Liver (tissue), 3 donors: ENCODE measurements around the gene C4B.
"Not testable (repeated sequence)": the region's sequence is repeated elsewhere in the genome, so short reads cannot be mapped to it uniquely, and the experiment has no call there.

ENCODE experiments used
- CTCF ChIP-seq: fragments of 150-350 bp; IDR thresholded peaks from 2 replicates; pipeline ENCODE4 v1.5.1; 2017; ENCODE audit warnings: improper control_type of control experiment, low read depth, low read length; ENCODE audit not compliant: missing input control
- FOXA1 ChIP-seq: IDR thresholded peaks from 2 replicates; pipeline ENCODE4 v1.6.1; 2016; ENCODE audit warnings: antibody characterized with exemption
- GABPA ChIP-seq, 2 donors: IDR thresholded peaks in 1 of 2; conservative IDR thresholded peaks in 1 of 2; 2 replicates each; pipeline ENCODE4 v1.6.1; 2016; ENCODE audit warnings: antibody characterized with exemption in 2 of 2, mild to moderate bottlenecking in 1 of 2, moderate library complexity in 1 of 2
- JUND ChIP-seq, 2 donors: IDR thresholded peaks; 2 replicates each; pipeline ENCODE4 v1.6.1; 2016; ENCODE audit warnings: antibody characterized with exemption in 2 of 2
- MAX ChIP-seq: IDR thresholded peaks from 2 replicates; pipeline ENCODE4 v1.6.1; 2016; ENCODE audit warnings: antibody characterized with exemption
- NR2F2 ChIP-seq: IDR thresholded peaks from 2 replicates; pipeline ENCODE4 v1.6.1; 2016; ENCODE audit warnings: antibody characterized with exemption
- RAD21 ChIP-seq, 2 donors: IDR thresholded peaks; 2 replicates each; pipeline ENCODE4 v1.6.1; 2016; ENCODE audit warnings: antibody characterized with exemption in 2 of 2, mild to moderate bottlenecking in 2 of 2
- REST ChIP-seq: IDR thresholded peaks from 2 replicates; pipeline ENCODE4 v1.6.1; 2016; ENCODE audit warnings: antibody characterized with exemption, mild to moderate bottlenecking
- RXRA ChIP-seq, 2 donors: IDR thresholded peaks; 2 replicates each; pipeline ENCODE4 v1.6.1; 2017 to 2018; ENCODE audit warnings: antibody characterized with exemption in 2 of 2, mild to moderate bottlenecking in 1 of 2
- SP1 ChIP-seq: IDR thresholded peaks from 2 replicates; pipeline ENCODE4 v1.6.1; 2018; ENCODE audit warnings: antibody characterized with exemption, mild to moderate bottlenecking
- TAF1 ChIP-seq: conservative IDR thresholded peaks from 2 replicates; pipeline ENCODE4 v1.6.1; 2016; ENCODE audit warnings: antibody characterized with exemption, mild to moderate bottlenecking
- YY1 ChIP-seq: IDR thresholded peaks from 2 replicates; pipeline ENCODE4 v1.6.1; 2016; ENCODE audit warnings: antibody characterized with exemption, mild to moderate bottlenecking
- ZBTB33 ChIP-seq: IDR thresholded peaks from 2 replicates; pipeline ENCODE4 v1.6.1; 2016; ENCODE audit warnings: antibody characterized with exemption
- donor health status: healthy.
- donor health status: healthy.

GRCh38 chr6:32022100-32022499 is 7.5 kb downstream of the C4B start:
- not testable (repeated sequence) for TF ChIP-seq RXRA (IDR thresholded peaks at IDR 0.05); CTCF; YY1; NR2F2; JUND (IDR thresholded peaks at IDR 0.05); REST; TAF1; RAD21 (IDR thresholded peaks at IDR 0.05); GABPA (IDR thresholded peaks at IDR 0.05 in 1 of 2, conservative IDR thresholded peaks at IDR 0.05 in 1 of 2); SP1; MAX; FOXA1; ZBTB33
